ENCODE measurements around the gene UBE2E2.

UBE2E2 gene

DNA sequence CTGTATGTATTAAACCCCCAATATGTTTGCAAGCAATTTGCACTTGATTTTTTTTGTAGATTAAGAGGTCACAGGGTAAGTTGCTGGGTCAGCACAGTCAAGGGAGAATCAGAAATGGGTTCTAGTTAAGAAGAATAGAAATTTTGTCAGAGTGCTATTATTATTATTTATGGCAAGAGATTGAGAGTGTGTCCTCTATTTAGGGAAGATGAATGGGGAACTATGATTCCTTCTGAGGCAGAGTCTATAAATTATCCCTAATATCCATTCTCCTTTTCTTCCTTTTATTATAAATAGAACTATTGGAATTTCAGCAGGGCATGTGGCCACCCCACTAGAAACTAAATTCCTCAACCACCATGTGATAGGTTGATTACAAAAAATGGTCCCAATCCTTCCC is 392.7 kb downstream of the UBE2E2 start:
- Histone ChIP-seq H2AFZ (ENCODE audit: low read depth, low read length) (no peak overlapping the region), H3K27me3 (ENCODE audit: insufficient read depth, low read length, poor library complexity) (no peaks in the 10 kb centered on the region), H3K9me3 (ENCODE audit: insufficient read depth, low read length, severe bottlenecking) (no peaks in the 10 kb centered on the region), H3K36me3 (ENCODE audit: insufficient read depth, low read length) (no peaks in the 10 kb centered on the region), H3K79me2 (ENCODE audit: insufficient read depth, low read length) (no peaks in the 10 kb centered on the region), H3K27ac (ENCODE audit: low read length) (no peak overlapping the region), H3K4me2 (ENCODE audit: insufficient read depth, low read length) (no peak overlapping the region), H4K20me1 (ENCODE audit: insufficient read depth, low read length) (no peaks in the 10 kb centered on the region), H3K9ac (ENCODE audit: low read depth, low read length) (no peak overlapping the region), H3K4me1 (ENCODE audit: insufficient read depth, low read length) (no peaks in the 10 kb centered on the region), H3K4me3 (ENCODE audit: low read depth in 1 of 2, low read length in 2 of 2) (no peak overlapping the region)
- TF ChIP-seq CTCF (IDR thresholded peaks at IDR 0.05; ENCODE audit: borderline replicate concordance, extremely low read depth, low read length, poor library complexity, severe bottlenecking): no peak
- no peak for TF ChIP-seq EZH2 (IDR thresholded peaks at IDR 0.05; ENCODE audit: borderline replicate concordance, low read depth, low read length, severe bottlenecking)
- no peak for DNase-seq
- ATAC-seq (ENCODE audit: insufficient read depth, low read depth): no peak

GRCh38 chr3:23600167-23600871 is 397.2 kb downstream of the UBE2E2 start:
- Histone ChIP-seq H4K20me1 (ENCODE audit: insufficient read depth, low read length) (no peaks in the 10 kb centered on the region), H3K27ac (ENCODE audit: low read length) (no peak overlapping the region), H3K9me3 (ENCODE audit: insufficient read depth, low read length, severe bottlenecking) (no peaks in the 10 kb centered on the region), H3K4me3 (ENCODE audit: low read depth in 1 of 2, low read length in 2 of 2) (no peak overlapping the region), H3K4me2 (ENCODE audit: insufficient read depth, low read length) (no peak overlapping the region), H3K36me3 (ENCODE audit: insufficient read depth, low read length) (no peaks in the 10 kb centered on the region), H3K4me1 (ENCODE audit: insufficient read depth, low read length) (no peaks in the 10 kb centered on the region), H3K79me2 (ENCODE audit: insufficient read depth, low read length) (no peaks in the 10 kb centered on the region), H2AFZ (ENCODE audit: low read depth, low read length) (no peak overlapping the region), H3K9ac (ENCODE audit: low read depth, low read length) (no peak overlapping the region), H3K27me3 (ENCODE audit: insufficient read depth, low read length, poor library complexity) (no peaks in the 10 kb centered on the region)
- ATAC-seq (ENCODE audit: insufficient read depth, low read depth) (no peak), DNase-seq (no peak)
- TF ChIP-seq CTCF (IDR thresholded peaks at IDR 0.05; ENCODE audit: borderline replicate concordance, extremely low read depth, low read length, poor library complexity, severe bottlenecking) (no peak), EZH2 (IDR thresholded peaks at IDR 0.05; ENCODE audit: borderline replicate concordance, low read depth, low read length, severe bottlenecking) (no peak)

- TF ChIP-seq CTCF (IDR thresholded peaks at IDR 0.05; ENCODE audit: borderline replicate concordance, extremely low read depth, low read length, poor library complexity, severe bottlenecking) (no peak), EZH2 (IDR thresholded peaks at IDR 0.05; ENCODE audit: borderline replicate concordance, low read depth, low read length, severe bottlenecking) (no peak)
- H3K36me3 ChIP-seq (ENCODE audit: insufficient read depth, low read length): no peaks in the 10 kb centered on the region
- H3K9ac ChIP-seq (ENCODE audit: low read depth, low read length): no peak overlapping the region
- no peak overlapping the region for H3K4me2 ChIP-seq (ENCODE audit: insufficient read depth, low read length)
- DNase-seq: no peak
- no peaks in the 10 kb centered on the region for H3K4me1 ChIP-seq (ENCODE audit: insufficient read depth, low read length)
- no peaks in the 10 kb centered on the region for H3K27me3 ChIP-seq (ENCODE audit: insufficient read depth, low read length, poor library complexity)
- no peak for ATAC-seq (ENCODE audit: insufficient read depth, low read depth)
- no peak overlapping the region for H2AFZ ChIP-seq (ENCODE audit: low read depth, low read length)
- H3K4me3 ChIP-seq (ENCODE audit: low read depth in 1 of 2, low read length in 2 of 2): no peak overlapping the region
- H3K27ac ChIP-seq (ENCODE audit: low read length): no peak overlapping the region
- no peaks in the 10 kb centered on the region for H3K9me3 ChIP-seq (ENCODE audit: insufficient read depth, low read length, severe bottlenecking)
- H3K79me2 ChIP-seq (ENCODE audit: insufficient read depth, low read length): no peaks in the 10 kb centered on the region
- H4K20me1 ChIP-seq (ENCODE audit: insufficient read depth, low read length): no peaks in the 10 kb centered on the region
Measured at GRCh38 chr3:23601091-23601822, 398.1 kb downstream of the UBE2E2 start.
